Astrocyte (in vitro differentiated cells and primary cell): ENCODE measurements around the gene AIFM3.

Source experiments
- EZH2 ChIP-seq: IDR thresholded peaks from 2 replicates; pipeline ENCODE4 v1.6.1; 2012; ENCODE audit warnings: mild to moderate bottlenecking, low read length, inconsistent platforms; ENCODE audit not compliant: insufficient read depth
- TF ChIP-seq, protein P1 (sequence below): IDR thresholded peaks from 2 replicates; pipeline ENCODE4 v1.5.1; 2011; ENCODE audit warnings: low read depth, mild to moderate bottlenecking, inconsistent platforms, low read length, moderate library complexity; ENCODE audit not compliant: insufficient read depth

DNA sequence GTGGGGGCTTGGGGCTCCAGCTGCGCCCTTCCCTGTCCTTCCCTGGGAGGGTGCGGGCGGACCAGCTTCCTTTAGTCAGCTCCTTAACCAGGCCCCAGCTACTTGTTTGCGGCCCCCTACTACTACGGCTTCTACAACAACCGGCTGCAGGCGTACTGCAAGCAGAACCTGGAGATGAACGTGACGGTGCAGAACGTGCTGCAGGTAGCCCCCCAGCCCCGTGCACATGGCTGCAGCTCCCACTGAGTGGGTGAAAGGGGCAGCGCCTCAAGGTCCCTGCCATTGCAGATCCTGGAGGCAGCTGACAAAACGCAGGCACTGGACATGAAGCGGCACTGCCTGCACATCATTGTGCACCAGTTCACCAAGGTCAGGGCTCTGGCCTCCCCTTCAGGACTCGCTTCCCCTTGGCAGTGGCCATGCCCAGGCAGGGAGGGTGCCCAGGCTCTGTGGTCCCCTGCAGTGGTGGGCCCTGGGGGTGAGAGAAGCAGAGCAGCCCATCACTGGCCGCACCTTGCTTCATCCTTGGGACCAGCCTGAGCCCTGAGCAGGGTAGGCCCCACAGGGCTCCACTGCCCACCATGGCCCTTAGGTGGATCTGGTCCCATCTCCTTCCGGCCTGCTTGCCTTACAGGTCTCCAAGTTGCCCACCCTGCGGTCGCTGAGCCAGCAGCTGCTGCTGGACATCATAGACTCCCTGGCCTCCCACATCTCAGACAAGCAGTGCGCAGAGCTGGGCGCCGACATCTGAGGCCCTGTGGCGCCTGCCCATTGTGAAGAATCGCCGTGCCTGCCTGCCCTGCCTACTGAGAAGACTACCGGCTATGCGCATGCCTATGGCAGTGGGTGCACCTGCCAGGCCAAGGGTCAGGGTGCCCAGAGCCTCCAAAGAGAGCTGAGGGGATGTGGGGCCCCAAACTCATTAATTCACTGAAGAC lies 29.8 kb downstream of the AIFM3 start:
- TF ChIP-seq, protein P1, sequence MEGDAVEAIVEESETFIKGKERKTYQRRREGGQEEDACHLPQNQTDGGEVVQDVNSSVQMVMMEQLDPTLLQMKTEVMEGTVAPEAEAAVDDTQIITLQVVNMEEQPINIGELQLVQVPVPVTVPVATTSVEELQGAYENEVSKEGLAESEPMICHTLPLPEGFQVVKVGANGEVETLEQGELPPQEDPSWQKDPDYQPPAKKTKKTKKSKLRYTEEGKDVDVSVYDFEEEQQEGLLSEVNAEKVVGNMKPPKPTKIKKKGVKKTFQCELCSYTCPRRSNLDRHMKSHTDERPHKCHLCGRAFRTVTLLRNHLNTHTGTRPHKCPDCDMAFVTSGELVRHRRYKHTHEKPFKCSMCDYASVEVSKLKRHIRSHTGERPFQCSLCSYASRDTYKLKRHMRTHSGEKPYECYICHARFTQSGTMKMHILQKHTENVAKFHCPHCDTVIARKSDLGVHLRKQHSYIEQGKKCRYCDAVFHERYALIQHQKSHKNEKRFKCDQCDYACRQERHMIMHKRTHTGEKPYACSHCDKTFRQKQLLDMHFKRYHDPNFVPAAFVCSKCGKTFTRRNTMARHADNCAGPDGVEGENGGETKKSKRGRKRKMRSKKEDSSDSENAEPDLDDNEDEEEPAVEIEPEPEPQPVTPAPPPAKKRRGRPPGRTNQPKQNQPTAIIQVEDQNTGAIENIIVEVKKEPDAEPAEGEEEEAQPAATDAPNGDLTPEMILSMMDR = no peak
- TF ChIP-seq EZH2 = no peak
